Measurements from ENCODE around the gene BET1L.
"Not testable (repeated sequence)": the region's sequence is repeated elsewhere in the genome, so short reads cannot be mapped to it uniquely, and the experiment has no call there.

The BET1L gene

DNA sequence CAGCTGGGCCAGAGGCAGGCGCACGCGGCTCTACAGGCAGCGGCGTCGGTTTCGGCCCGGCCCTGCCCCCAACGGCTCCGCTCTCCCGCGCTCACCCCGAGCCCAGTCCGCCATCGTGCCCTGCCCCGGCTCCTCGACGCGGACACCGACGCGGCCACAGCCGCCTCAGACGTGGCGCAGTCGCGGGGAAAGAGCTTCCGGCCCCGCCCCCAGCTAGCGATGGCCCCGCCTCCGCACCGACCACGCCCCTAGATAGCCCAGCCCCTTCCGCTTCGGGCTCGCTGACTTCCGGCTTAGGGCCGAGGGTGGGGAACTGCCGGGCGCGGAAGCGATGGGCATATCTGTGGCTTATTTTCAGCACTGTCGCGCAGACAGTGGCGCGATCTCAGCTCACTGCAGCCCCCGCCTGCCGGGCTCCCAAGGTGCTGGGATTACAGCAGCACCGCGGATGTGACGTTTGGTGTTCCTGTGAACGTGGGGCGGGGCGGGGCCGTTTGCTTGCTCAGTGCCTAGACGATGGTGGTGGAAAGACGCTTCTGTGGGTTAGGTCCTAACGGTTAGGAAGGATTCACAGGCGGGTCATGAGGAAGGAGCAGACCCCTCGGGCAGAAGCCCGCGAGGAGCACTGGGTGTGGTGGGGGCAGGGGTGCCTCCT is at the start of gene BET1L, which contains the start of gene RIC8A:
Gene BET1L, minus strand, starts transcription at position 192 of the 655 bp plus-strand sequence. Its CDS starts 78 bp downstream, at position 114.
Gene RIC8A, plus strand, starts transcription at position 501 of the 655 bp plus-strand sequence. CDS start 1,147 bp downstream, outside the sequence.
- DNase-seq, result peak; percentile 99

DNA sequence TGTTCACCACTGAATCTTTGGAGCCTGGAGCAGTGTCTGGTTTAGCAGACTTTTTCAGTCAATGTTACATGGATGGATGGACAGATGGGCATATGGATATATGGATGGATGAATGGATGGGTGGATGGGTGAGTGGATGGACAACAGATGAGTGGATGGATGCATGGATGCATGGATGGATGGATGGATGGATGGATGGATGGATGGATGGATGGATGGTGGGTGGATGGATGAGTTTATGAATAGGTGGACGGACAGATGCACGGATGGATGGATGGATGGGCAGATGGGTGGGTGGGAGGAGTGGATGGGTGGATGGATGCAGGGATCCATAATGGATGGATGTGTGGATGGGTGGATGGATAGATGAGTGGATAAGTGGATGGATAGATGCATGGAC is 48.6 kb upstream of the BET1L start:
- no peak for DNase-seq

- DNase-seq, result no peak
Measured at GRCh38 chr11:255176-255575, 48.0 kb upstream of the BET1L start.

- no peak for DNase-seq
Measured at GRCh38 chr11:253886-254270, 46.7 kb upstream of the BET1L start.

- no peak for DNase-seq
Measured at GRCh38 chr11:253160-253885, 46.1 kb upstream of the BET1L start.

GRCh38 chr11:252666-253065 is 45.5 kb upstream of the BET1L start:
- no peak for DNase-seq

DNA sequence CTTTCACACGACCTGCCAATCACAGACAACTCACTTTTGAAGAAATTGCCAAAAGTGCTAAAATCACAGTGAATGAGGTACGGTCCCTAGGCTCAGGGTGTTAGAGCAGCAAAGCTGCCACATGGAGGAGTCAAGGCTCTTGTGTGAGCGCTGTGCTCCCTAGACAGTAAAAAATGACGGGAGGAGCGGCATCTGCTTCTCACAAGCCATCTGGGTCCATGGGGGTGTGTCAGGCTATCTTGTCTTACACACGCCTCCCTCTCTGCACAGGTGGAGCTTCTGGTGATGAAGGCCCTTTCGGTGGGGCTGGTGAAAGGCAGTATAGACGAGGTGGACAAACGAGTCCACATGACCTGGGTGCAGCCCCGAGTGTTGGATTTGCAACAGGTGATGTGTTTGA is 44.4 kb upstream of the BET1L start:
- no peak for DNase-seq

GRCh38 chr11:250740-251299 is 43.6 kb upstream of the BET1L start:
- peak; percentile 84 for DNase-seq

DNA sequence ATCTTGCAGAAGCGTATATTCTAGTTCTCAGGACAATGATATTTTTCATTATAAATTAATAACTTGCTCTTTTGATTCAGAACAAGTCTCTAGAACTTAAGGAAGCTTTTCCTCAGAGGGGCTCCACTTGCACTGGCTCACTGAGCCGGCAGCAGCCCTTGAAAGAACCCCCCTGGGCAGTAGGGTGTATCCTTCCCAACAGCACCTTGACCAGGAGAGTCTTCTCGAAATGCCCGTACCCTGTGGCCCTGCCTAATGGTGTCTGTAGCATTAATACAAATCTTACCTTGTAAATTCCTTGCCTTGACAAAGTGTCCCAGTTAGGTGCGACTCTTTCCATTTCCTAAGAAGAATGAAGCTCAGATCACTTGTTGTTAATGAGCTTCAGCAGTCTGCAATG is 43.1 kb upstream of the BET1L start:
- no peak for DNase-seq

GRCh38 chr11:249062-249461 is 41.9 kb upstream of the BET1L start:
- no peak for DNase-seq

- no peak for DNase-seq
Measured at GRCh38 chr11:244376-244775, 37.2 kb upstream of the BET1L start.

DNA sequence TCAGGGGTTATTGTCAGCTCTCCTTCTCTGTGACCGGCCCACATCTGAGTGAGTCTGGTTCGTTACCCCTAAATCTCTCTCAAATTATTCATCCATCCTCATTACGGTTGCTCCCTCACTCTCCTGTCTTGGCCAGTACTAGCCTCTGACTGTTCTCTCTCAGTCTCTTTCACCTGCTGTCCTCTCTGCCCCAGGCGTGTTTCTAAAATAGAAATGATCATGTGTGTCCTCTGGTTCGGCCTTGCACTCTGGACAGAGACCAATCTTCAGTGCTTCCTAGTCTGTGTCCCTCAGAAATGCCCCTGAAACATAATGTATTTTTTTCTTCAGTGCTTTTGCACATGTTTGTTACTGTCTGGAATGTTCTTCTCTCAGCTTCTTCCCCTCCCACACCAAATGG is 34.4 kb upstream of the BET1L start:
- DNase-seq, result no peak

- no peak for DNase-seq
Measured at GRCh38 chr11:240315-240714, 33.1 kb upstream of the BET1L start.

DNA sequence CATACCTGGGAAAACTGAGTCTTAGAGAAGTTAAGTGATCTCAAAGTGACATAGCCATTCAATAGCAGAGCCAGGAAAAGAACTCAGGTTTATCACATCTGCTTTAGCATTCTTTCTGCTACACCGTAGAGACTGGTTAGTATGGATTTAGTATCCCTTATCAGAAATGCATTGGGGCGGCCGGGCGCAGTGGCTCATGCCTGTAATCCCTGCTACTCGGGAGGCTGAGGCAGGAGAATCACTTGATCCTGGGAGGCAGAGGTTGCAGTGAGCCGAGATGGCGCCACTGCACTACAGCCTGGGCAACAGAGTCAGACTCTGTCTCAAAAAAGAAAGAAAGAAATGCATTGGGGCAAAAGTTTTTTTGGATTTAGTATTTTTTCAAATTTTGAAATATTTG is 31.1 kb upstream of the BET1L start:
- not testable (repeated sequence) for DNase-seq

GRCh38 chr11:236774-237767 is 29.9 kb upstream of the BET1L start, which contains the start of gene PSMD13:
Gene PSMD13 (plus strand): TSS chr11:236976. CDS start chr11:237050, 74 bp downstream.
- peak; percentile 88 for DNase-seq

GRCh38 chr11:235997-236773 is 29.0 kb upstream of the BET1L start, which contains the start of gene SIRT3:
Gene SIRT3 (minus strand): TSS chr11:236342. CDS start chr11:236328, 14 bp downstream.
- peak; percentile 90 for DNase-seq

DNA sequence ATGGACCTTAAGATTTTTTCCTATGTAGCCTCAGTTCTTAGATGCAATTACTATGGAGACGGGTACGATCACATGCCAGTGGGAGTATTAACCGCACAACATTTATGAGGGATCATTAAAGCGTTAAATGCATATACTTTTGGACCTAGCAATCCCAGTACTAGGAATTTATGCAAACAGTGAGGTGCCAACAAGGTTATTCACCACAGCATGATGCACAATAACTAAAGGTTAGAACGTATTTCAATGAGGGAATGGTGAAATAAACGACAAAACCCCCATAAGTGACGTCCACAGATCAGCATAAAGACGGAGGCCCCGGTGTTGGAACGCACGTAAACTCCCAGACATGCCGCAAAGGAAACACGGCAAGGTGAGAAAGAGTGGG is 28.4 kb upstream of the BET1L start:
- peak; percentile 63 for DNase-seq

- no peak for DNase-seq
Measured at GRCh38 chr11:235180-235579, 28.0 kb upstream of the BET1L start.

GRCh38 chr11:232783-233565 is 25.8 kb upstream of the BET1L start:
- no peak for DNase-seq

DNA sequence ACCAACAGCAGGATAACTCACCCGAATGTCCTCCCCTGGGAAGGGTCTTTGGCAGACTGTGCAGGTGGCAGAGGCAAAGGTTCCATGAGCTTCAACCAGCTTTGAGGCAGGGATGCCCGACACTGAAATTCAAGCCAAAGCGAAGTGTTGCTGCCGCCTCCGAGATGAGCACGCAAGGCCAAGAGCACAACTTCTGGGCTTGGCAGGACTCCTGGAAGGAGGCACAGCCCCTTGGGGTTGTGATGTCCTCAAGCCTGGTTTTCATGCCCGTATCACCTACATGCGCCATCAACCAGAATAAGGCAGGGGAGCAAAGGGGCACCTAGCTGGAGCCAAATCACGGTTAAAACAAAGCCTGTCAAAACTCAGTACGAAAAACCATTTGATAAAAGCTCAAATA is 23.2 kb upstream of the BET1L start:
- DNase-seq, result no peak

GRCh38 chr11:227824-228379 is 20.7 kb upstream of the BET1L start:
- DNase-seq, result no peak

Data from CD4-positive, alpha-beta T cell treated with Interleukin-12 subunit alpha and Interleukin-12 subunit beta, for 1 hour (primary cell).